Stimulated activated CD8-positive, alpha-beta memory T cell treated with anti-CD3 and anti-CD28 coated beads, Interleukin-4, amount 100 ng/mL, for 24 hours (primary cell): Measurements from ENCODE around the gene MAGI1.

Experiments
- DNase-seq: peaks from one replicate; pipeline ENCODE4 v3.0.0-alpha.2; 2020; ENCODE audit warnings: low read depth

Gene MAGI1

DNA sequence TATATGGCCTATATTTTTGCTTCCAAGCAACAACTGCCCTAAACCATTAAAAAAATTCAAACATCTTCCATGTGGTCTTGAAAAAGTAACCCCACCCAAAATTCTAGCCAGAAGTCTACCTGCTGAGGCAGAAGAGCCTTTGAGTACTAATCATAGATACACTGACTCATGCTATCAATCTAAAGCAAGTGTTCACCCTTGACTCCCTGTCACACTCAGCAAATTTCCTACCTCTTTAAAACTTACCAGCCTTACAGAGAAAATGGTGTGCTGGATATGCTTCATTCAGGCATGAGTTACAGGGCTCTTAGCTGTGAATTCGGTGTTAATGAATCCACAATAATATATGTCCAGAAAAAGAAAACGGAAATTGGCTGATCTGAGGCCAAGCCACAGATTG is 373.8 kb downstream of the MAGI1 start:
- no peak for DNase-seq

DNA sequence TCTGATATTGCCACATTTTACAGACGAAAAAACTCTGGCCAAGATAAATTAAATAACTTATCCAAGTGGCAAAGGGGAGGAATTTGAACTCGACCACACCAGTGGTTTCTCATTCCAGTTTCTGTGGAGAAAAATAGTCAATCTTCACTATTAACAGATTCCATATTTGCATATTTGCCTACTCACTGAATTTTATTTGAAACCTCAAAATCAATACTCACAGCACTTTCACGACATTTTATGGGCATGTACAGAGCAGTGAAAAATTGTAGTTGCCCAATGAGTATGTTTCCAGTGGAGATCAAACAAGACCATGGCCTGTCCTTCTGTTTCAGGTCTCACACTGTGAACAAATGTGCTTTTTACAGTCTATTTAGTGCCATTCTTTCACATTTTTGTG is 374.3 kb downstream of the MAGI1 start:
- DNase-seq, result no peak

DNA sequence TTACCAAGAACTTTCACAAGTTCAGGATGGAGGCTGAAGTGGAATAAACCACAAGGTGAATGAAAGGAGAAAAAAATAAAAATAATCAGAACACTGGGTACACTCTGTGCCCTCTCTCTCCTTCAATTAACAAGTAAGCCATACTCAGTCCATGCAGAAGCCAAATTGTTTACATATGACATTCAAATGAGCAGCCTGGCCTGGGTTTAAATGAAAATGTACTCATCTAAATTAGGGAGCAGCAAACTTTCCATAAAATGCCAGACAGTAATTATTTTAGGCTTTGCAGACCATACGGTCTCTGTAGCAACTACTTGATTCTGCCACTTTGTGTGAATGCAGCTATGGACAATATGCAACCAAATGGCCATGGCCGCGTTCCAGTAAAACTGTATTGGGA is 376.6 kb downstream of the MAGI1 start:
- no peak for DNase-seq

DNA sequence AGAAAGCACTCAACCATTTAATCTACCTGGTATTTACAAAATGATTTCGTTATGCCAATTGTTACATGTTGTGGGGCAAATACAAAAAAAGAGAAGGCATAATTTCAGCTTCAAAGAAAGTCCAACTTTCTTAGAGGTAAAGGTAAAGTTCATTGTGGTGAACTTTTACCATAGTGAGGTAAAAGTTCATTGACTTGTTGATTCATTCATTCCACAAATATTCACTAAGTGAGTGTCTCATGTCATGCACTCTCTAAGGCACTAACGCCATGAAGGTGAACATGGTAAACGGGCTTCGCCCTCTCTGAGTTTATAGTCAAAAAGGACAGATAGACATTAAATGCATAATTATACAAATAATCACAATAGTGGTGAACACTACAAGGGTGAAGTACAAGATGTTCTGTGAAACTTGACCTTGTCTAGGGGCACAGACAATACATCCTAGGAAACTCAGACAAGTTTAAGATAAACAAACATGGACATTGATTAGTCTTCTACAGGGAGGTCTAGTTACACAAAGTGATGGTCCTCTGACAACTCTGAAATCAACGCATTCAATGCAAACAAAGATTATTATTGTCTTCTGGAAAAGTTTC is 378.6 kb downstream of the MAGI1 start:
- no peak for DNase-seq

DNA sequence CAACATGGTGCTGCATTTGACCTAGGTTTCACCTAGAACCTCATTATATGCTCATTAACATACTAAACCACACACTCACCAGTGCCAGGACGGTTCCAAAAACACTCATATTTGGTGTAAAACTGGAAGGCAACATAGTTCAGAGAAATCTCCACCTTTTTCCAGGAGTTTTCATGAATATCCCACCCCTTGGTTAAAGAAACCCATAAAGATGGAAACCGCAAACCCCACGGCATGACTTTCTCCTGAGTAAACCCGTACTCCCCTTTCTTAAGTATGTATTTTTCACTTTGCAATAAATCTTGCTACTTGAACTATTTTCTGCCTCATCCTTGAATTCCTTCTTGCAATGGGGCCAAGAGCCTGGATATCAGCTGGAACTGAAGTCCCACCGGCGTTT is 379.3 kb downstream of the MAGI1 start:
- DNase-seq, result no peak

DNA sequence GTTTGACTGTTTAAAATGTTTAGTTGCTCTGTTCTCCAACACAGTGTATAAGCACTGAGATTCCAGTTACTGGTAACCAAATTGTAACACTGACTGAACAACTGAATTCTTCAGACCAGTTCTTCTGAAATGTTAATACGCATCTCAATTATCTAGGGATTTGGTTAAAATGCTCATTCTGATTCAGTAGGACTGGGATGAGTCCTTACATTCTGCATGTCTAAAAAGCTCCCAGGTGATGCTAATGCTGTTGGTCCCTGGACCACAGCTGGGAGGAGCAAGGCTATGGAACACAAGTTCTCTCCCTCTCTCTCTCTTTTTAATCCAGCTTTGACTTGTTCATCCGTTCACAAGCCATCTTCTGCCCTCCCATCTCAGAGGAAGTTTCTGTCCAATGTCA is 380.3 kb downstream of the MAGI1 start:
- DNase-seq, result no peak

DNA sequence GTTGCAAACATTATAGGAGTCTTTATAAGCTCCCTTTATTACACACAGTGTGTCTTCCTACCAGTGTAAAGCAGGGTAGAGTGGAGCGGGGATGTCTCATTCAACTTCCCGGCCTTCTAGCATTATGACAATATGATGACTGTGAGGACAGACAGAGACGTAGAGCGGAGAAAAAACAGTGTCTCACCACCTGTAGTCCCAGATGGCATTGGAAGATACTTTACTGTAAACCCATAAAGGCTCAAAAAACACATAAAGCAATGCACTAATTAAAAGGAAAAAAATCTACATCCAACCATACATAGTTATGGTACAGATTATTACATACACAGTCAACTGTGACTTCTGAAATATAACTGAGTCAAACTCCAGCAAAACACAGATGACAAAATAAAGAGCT is 383.7 kb downstream of the MAGI1 start:
- DNase-seq, result no peak

DNA sequence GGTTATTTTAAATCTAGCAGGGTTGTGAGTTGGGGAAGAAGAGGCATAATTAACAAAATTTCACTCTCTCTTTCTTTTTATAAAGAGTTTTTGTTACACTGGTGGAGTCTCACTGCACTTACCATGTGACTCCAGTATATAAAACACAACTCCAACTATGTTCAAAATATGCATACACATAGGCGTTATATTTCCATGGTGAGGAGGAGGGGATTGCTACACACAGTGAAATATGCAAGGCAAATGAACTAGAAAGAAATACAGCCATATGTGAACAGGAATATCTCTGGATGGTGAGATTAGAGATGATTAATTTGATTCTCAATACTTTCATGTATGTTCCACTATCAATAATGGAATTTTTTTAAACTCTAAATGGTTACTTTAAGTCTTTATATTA is 385.0 kb downstream of the MAGI1 start:
- DNase-seq, result no peak

DNA sequence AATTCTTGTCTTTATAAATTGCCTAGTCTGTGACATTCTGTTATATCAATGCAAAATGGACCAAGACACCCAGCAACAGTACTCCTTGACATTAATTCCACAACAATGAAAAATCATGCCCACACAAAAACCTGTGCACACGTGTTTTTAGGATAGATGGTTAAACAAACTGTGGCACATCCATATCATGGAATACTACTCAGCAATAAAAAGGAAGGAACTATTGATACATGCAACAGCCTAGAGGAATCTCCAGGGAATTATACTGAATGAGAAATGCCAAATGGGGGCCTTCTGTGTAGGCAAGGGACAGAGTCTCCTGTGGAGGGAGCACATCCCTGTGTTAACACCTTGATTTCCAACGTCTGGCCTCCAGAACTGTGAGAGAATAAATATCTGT is 388.5 kb downstream of the MAGI1 start:
- no peak for DNase-seq

DNA sequence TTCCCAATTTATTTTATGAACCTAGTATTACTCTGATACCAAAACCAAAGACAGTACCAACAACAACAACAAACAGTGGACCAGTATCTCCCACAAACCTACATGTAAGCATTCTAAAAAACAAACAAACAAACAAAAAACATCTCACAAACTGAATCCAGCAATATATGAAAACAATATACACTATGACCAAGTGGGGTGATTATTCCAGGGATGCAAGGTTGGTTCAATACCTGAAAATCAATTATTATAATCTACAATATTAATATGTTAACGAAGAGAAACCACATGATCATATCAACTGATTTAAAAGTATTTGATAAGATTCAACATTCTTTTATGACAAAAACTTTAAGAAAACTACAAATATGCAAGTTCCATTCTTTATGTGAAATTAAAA is 391.3 kb downstream of the MAGI1 start:
- no peak for DNase-seq

DNA sequence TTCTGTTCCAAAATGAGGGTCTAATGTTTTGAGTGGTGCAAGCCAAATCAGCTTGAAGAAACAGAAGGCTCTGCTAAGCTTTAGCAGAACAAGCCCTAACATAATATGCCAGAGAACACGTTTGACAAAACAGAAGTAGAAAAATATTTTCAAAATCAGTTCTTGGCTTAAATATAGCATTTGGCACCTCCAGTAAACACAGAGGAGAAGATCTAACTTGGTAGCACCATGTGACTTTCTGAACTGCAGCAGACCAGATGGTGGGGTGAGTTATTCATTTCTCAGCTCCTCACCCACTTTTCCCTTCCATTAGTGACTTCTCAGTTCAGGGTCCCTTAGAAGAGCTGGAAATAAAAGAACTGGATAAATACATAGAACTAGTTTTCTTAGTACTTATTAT is 395.8 kb downstream of the MAGI1 start:
- DNase-seq, result no peak

DNA sequence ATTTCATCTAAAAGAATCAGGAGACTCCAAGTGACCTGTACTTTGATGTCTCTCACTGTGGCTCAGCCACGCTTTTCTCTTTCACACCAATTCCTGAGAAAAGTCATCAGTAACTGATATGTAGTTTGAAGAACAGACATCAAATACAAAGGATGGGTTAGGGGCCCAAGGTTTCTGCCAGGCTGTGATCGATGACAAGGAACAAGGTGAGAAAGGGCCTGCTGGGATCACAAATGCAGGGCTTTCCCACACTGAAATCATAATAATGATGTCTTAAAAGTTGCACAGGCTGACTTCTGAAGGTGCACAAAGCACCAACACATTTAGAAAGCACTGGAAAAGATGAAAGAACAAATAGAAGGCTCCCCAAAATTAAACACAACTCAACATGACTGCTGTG is 396.9 kb downstream of the MAGI1 start:
- DNase-seq, result no peak

DNA sequence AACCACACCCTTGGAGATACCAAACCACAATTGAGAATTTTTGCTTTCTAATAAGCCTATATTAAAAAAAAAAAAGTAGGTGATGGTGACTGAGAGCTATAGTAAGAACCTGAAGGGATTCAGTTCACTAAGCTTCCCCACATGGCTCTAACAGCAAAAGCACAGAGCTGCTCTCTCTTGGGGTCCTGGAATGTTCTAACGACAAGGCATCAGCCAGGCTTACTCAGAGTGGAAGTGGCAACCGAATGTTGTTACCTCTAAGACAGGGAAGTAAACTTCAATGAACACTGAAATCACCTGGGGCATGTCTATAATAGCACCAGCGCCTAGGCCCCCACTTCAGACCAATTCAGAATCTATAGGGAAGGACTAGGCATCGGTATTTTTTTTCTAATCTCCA is 397.7 kb downstream of the MAGI1 start:
- no peak for DNase-seq

DNA sequence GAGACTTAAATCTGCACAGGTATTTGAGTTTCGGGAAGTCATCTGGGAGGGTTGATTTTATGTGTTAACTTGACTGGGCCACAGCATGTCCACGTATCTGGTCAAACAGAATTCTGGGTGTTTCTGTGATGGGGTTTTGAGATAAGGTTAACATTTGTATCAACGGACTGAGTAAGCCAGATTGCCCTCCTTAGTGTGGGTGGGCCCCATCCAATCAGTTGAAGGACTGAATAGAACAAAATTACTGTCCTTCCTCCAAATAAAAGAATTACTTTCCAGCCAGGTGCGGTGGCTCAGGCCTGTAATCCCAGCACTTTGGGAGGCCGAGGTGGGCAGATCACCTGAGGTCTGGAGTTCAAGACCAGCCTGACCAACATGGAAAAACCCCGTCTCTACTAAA is 399.3 kb downstream of the MAGI1 start:
- DNase-seq, result no peak

DNA sequence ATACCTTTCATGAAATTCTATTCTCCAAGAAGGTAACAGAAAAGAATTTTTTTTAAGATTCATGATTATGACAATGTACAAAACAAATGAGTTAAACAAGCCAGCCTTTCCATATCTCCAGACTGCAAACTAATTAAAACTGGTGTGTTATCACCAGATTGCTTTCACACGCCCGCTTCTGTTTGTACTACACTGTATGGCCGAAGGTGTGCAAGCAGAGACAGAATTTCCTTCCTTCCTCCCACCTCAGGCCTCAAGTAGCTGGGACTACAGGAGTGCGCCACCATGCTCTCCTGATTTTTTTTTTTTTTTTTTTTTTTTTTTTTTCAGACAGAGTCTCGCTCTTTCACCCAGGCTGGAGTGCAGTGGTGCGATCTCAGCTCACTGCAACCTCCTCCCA is 400.4 kb downstream of the MAGI1 start:
- no peak for DNase-seq

DNA sequence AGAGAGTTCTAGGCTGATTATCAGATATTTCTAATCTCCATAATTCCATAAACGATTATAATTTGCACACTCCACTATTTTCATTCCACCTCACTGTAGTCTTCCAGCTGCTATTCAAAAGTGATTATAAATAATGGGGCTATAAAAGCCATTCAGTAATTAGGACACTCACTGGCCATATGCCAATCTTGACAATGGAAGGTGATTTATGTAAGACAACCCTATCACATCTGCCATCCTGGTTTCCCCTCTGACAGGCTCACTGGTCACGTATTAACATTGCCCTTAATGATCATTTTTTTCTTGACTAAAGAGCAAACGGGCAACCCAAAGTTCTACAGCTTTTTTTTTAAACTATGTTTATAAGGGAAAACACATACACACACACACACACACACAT is 402.4 kb downstream of the MAGI1 start:
- no peak for DNase-seq

DNA sequence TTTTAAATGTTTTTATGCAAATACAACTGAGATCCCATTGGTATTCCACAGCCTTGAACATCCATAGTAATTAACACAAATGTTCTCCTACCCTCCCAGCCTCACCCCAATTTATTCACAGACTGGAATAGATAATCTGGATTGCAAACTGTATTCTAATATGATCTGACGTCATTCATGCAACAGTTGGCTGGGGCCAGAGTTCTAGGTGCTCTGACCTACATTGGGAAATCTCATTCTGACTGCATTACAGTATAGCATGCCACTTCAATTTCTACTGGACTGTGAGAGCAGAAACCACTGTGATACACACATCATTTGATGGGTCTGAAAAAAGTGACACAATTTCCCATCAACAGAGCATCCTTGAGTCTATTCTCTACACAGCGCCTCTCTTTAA is 403.1 kb downstream of the MAGI1 start:
- DNase-seq, result no peak

DNA sequence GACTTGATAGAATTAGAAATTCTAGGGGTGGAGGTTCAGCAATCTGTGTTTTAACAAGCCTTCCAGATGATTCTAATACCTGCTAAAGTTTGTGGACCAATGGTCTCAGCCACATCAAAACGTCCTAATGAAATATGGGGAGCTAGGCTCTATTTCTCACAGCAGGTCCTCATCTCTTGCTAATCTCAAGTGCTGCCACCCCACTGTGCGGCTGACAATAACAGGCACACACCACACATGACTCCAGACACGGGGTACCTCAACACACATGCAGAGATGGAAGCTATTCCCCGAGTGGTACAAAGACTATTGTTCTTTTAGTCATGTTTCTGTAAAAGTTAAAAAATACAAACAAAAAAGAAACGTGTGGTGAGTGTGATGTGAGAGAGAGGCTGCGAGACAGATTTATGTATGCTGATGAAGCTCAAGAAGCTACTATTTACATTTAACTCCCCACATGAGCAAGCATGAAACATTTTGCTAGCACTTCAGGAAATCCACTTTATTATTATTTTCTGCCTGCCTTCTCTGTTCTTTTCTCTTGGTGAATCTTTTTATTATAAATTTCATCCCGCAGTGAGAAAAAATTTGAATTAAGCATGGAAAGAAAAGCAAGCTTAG is 405.6 kb downstream of the MAGI1 start:
- DNase-seq, result no peak

DNA sequence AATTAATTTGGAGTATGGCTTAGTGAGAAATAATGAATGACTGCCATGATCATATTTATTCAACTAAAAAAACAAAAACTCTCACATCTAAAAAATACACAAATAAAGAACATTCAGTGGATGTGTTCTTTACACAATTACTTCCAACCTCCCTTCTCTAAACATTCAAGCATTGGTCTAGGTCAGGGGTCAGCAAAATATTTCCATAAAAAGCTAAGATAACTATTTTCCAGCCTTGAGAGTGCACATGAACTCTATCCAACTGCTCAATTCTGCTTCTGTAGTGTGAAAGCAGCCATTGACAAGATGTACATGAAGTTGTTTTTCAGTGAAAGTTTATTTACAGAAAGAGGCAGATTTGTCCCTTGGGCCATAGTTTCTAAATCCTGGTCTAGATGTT is 406.3 kb downstream of the MAGI1 start:
- no peak for DNase-seq

DNA sequence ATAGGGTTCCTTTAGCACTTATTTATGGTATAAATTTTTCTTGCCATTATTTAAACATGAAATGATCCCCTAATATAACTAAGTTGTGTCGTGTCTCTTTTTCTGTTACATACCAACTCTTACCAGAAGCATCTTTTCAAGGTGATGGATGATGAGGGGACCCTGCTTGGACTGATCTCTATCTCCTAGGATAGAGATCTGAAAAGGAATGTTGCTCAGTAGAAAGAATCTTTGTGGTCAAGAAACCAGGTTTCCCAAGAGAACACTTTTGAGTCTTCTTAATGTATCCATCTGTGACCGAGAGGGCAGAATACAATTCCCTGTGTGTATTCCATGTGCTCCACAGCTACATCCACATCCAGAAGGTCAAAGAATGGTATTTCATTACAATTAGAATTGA is 409.7 kb downstream of the MAGI1 start:
- DNase-seq, result no peak

DNA sequence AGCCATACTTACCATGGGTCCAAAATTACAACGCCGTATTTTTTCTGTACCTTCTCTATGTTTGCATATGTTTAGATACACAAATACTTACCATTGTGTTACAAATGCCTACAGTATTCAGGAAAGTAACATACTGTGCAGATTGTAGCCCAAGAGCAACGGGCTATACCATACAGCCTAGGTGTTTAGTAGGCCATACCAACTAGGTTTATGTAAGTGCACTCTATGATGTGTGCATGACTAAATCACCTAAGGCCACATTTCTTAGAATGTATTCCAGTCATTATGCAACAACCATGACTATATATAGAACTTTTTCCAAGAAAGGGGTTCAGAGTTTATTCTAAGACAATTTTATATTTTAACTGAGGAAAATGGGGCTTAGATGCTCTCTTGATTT is 411.7 kb downstream of the MAGI1 start:
- DNase-seq, result no peak

DNA sequence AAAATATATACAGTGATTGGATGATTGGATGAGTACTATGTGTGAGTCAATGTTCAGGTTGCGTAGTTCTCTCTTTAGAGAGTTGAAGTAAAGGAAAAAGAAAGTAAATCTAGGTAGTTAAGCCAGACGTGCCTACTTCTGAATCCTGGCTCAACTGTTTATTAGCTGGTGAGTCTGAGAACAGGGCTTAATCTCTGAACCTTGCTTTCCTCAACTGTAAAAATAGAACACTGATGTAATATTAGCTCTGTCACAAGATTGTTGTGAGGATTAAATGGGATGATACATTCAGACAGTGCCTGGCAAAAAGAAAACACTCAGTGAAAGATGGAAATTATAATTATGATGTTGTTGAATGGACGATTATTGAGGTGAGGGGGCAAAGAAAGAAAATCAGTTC is 413.4 kb downstream of the MAGI1 start:
- DNase-seq, result no peak

DNA sequence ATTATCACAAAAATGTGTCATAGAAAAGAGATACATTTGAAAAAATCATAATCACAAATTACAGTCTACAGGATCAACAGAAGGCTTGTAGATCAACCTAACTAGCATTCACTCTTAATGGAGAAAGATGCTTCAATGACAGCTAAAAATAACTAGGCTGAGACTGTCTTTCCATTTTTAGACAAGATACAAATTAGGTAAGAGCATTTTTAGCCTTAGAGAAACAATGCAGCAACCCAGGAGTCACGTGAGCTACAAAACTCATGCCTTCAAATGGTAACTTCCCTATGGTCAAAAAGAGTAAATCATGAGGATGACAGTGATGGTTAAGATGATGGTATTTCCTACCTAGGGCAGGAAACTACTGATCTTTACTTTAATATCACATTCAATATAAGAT is 415.4 kb downstream of the MAGI1 start:
- no peak for DNase-seq

DNA sequence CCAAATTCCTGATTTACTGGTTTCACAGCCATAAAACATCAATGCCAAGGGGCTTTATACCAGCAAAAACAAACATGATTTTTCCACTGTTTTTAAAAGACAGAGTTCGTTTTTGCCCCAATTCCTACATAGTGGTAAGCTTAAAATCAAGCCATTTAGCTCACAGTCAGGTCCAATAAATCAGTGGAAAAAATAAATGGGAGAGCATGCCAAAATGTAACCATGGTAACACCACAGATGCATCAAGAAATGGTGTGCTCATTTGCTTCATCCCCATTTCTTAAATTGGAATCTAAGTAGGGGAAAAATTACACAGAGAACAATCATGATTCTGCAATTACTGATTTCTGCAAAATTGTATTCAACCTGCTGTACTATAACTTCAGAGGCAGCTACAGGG is 418.8 kb downstream of the MAGI1 start:
- no peak for DNase-seq

DNA sequence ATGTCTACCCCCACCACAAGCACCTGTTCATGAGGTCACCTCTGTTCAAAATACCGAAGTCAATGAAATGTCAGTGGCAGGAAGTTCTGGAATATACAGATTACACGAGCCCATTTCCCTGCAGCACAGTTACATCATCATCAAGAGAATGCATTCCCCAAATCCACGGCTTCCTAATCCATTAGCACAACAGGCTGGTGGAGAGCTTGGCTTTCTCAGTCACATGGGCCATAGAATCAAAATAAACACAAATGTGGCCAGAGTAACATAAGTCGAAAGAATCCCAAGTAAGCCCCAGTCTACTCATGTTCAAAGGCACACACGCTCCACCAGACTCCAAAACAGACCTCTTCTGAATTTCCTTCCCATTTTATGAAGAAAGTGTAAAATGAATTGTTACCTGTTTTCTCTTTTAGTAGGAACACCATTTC is 419.3 kb downstream of the MAGI1 start:
- DNase-seq, result no peak
